ENCODE data around the gene LPIN1.

GRCh38 chr2:11742702-11743357 lies 3.6 kb upstream of the LPIN1 start:
- TF ChIP-seq EZH2 (IDR thresholded peaks at IDR 0.05; ENCODE audit: borderline replicate concordance, insufficient read depth, low read depth, low read length, poor library complexity, severe bottlenecking), result no peak
- TF ChIP-seq, protein P1, sequence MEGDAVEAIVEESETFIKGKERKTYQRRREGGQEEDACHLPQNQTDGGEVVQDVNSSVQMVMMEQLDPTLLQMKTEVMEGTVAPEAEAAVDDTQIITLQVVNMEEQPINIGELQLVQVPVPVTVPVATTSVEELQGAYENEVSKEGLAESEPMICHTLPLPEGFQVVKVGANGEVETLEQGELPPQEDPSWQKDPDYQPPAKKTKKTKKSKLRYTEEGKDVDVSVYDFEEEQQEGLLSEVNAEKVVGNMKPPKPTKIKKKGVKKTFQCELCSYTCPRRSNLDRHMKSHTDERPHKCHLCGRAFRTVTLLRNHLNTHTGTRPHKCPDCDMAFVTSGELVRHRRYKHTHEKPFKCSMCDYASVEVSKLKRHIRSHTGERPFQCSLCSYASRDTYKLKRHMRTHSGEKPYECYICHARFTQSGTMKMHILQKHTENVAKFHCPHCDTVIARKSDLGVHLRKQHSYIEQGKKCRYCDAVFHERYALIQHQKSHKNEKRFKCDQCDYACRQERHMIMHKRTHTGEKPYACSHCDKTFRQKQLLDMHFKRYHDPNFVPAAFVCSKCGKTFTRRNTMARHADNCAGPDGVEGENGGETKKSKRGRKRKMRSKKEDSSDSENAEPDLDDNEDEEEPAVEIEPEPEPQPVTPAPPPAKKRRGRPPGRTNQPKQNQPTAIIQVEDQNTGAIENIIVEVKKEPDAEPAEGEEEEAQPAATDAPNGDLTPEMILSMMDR (IDR thresholded peaks at IDR 0.05), result no peak

Measured in B cell (primary cell).